ENCODE data around the gene USP37.

GRCh38 chr2:218570850-218571249 lies 2.7 kb upstream of the USP37 start:
- TF ChIP-seq, protein P1, sequence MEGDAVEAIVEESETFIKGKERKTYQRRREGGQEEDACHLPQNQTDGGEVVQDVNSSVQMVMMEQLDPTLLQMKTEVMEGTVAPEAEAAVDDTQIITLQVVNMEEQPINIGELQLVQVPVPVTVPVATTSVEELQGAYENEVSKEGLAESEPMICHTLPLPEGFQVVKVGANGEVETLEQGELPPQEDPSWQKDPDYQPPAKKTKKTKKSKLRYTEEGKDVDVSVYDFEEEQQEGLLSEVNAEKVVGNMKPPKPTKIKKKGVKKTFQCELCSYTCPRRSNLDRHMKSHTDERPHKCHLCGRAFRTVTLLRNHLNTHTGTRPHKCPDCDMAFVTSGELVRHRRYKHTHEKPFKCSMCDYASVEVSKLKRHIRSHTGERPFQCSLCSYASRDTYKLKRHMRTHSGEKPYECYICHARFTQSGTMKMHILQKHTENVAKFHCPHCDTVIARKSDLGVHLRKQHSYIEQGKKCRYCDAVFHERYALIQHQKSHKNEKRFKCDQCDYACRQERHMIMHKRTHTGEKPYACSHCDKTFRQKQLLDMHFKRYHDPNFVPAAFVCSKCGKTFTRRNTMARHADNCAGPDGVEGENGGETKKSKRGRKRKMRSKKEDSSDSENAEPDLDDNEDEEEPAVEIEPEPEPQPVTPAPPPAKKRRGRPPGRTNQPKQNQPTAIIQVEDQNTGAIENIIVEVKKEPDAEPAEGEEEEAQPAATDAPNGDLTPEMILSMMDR (conservative IDR thresholded peaks at IDR 0.05; ENCODE audit: low read depth, low read length), result no peak
- TF ChIP-seq POLR2A (IDR thresholded peaks at IDR 0.05; ENCODE audit: low read depth, low read length) (0 out of 2 replicates have a peak, but pooled peaks have one; percentile 23), RCOR1 (IDR thresholded peaks at IDR 0.05; ENCODE audit: insufficient replicate concordance, low read length) (no peak), RFX5 (IDR thresholded peaks at IDR 0.05; ENCODE audit: low read depth, low read length) (no peak), RAD21 (IDR thresholded peaks at IDR 0.05; ENCODE audit: low read length) (no peak), MAZ (IDR thresholded peaks at IDR 0.05; ENCODE audit: borderline replicate concordance, low read depth, low read length) (no peak), FOS (IDR thresholded peaks at IDR 0.05; ENCODE audit: low read depth, low read length) (no peak), MXI1 (IDR thresholded peaks at IDR 0.05; ENCODE audit: borderline replicate concordance, low read depth, low read length) (no peak), CEBPB (IDR thresholded peaks at IDR 0.05; ENCODE audit: low read depth, low read length) (no peak), BHLHE40 (IDR thresholded peaks at IDR 0.05; ENCODE audit: low read depth, low read length) (no peak)
- TF ChIP-seq, protein P2, sequence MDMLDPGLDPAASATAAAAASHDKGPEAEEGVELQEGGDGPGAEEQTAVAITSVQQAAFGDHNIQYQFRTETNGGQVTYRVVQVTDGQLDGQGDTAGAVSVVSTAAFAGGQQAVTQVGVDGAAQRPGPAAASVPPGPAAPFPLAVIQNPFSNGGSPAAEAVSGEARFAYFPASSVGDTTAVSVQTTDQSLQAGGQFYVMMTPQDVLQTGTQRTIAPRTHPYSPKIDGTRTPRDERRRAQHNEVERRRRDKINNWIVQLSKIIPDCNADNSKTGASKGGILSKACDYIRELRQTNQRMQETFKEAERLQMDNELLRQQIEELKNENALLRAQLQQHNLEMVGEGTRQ (IDR thresholded peaks at IDR 0.05; ENCODE audit: low read depth, low read length), result no peak
- TF ChIP-seq, protein P3, sequence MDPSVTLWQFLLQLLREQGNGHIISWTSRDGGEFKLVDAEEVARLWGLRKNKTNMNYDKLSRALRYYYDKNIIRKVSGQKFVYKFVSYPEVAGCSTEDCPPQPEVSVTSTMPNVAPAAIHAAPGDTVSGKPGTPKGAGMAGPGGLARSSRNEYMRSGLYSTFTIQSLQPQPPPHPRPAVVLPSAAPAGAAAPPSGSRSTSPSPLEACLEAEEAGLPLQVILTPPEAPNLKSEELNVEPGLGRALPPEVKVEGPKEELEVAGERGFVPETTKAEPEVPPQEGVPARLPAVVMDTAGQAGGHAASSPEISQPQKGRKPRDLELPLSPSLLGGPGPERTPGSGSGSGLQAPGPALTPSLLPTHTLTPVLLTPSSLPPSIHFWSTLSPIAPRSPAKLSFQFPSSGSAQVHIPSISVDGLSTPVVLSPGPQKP (IDR thresholded peaks at IDR 0.05; ENCODE audit: borderline replicate concordance, low read depth, low read length), result no peak

Measured in IMR-90 (cell line).